Endodermal cell (in vitro differentiated cells): ENCODE measurements around the gene CHKB. TPM values are rescaled to one million over a fixed set of nuclear protein-coding genes. Genes with fewer than 3 reads are reported as not detected.
A peak's percentile ranks its signal among the peaks of the same experiment; 100 is the strongest.

Source experiments
- DNase-seq: peaks from one replicate; pipeline ENCODE4 v3.0.0-alpha.2; 2017
- H3K27ac ChIP-seq: 2 replicates; pipeline ENCODE4 v1.5.1; 2013; ENCODE audit warnings: mild to moderate bottlenecking, low read depth, low read length, moderate library complexity
- H3K27me3 ChIP-seq: 2 replicates; pipeline ENCODE4 v1.6.1; 2013; ENCODE audit warnings: mild to moderate bottlenecking, low read length, moderate library complexity; ENCODE audit not compliant: insufficient read depth, control insufficient read depth, poor library complexity, severe bottlenecking
- H3K36me3 ChIP-seq: 2 replicates; pipeline ENCODE4 v1.7.0; 2013; ENCODE audit warnings: mild to moderate bottlenecking, low read length, moderate library complexity; ENCODE audit not compliant: control insufficient read depth, insufficient read depth
- H3K4me1 ChIP-seq: one replicate; pipeline ENCODE4 v1.7.0; 2013; ENCODE audit warnings: low read length; ENCODE audit not compliant: control insufficient read depth, insufficient read depth
- H3K4me3 ChIP-seq: 2 replicates; pipeline ENCODE4 v1.5.1; 2013; ENCODE audit warnings: mild to moderate bottlenecking, low read length, moderate library complexity
- H3K9ac ChIP-seq: 2 replicates; pipeline ENCODE4 v1.6.1; 2013; ENCODE audit warnings: mild to moderate bottlenecking, low read length, moderate library complexity; ENCODE audit not compliant: poor library complexity, severe bottlenecking; ENCODE audit errors: extremely low read depth
- H3K9me3 ChIP-seq: 2 replicates; pipeline ENCODE4 v1.6.1; 2013; ENCODE audit warnings: mild to moderate bottlenecking, low read length, moderate library complexity; ENCODE audit not compliant: control insufficient read depth
- H3K27ac Mint-ChIP-seq: 2 replicates; pipeline ENCODE4 v1.8.0; 2020; ENCODE audit warnings: mixed read lengths
- H3K27me3 Mint-ChIP-seq: 2 replicates; pipeline ENCODE4 v1.8.0; 2021; ENCODE audit warnings: mild to moderate bottlenecking, mixed read lengths; ENCODE audit not compliant: insufficient read depth
- H3K36me3 Mint-ChIP-seq: 2 replicates; pipeline ENCODE4 v1.8.0; 2020; ENCODE audit warnings: low read depth, mixed read lengths
- H3K4me1 Mint-ChIP-seq: 2 replicates; pipeline ENCODE4 v1.8.0; 2020; ENCODE audit warnings: mixed read lengths
- H3K4me3 Mint-ChIP-seq: 2 replicates; pipeline ENCODE4 v1.8.0; 2020; ENCODE audit warnings: mild to moderate bottlenecking, moderate library complexity, mixed read lengths
- H3K9me3 Mint-ChIP-seq: 2 replicates; pipeline ENCODE4 v1.8.0; 2020; ENCODE audit warnings: mild to moderate bottlenecking, mixed read lengths
- CTCF ChIP-seq: fragments of 200-600 bp; sonication (generic); conservative IDR thresholded peaks from 2 replicates; pipeline ENCODE4 v1.5.0; 2021; ENCODE audit warnings: antibody characterized with exemption, mild to moderate bottlenecking
- WGBS, 2 experiments: methylation state at CpG; one replicate each; pipeline versions ENCODE4 v1.1.5 to v1.1.7; 2013; ENCODE audit warnings: missing lambda C conversion rate in 2 of 2, mixed read lengths in 1 of 2; ENCODE audit not compliant: insufficient coverage in 1 of 2, insufficient read length in 1 of 2; 5-methylcytosine and 5-hydroxymethylcytosine counted together
- total RNA-seq, 2 donors: library from RNA; stranded (reverse); fragmentation: NEBNext Ultra II Directional in 1 of 2; extraction: Animal tissue kit (Norgen Biotek cat#: 25700) in 1 of 2; gene quantifications; 2 replicates in 1 of 2; 3 replicates in 1 of 2; pipeline ENCODE4 v1.2.1, GENCODE V29; 2021

CHKB gene
- total RNA-seq, 2 donors from 2014 or later: 108 TPM

GRCh38 chr22:50628543-50629134, 46.0 kb upstream of the CHKB start:
- Mint-ChIP-seq H3K36me3 (no peaks in the 10 kb centered on the region), H3K27me3 (peaks cover 21% of the 10 kb centered on the region), H3K4me1 (peaks cover 6% of the 10 kb centered on the region), H3K9me3 (no peaks in the 10 kb centered on the region), H3K4me3 (peak overlapping the region; percentile 73), H3K27ac (peak overlapping the region; percentile 15)
- H3K4me1 ChIP-seq: peaks cover 4% of the 10 kb centered on the region
- H3K9me3 ChIP-seq: no peaks in the 10 kb centered on the region
- no peak for TF ChIP-seq CTCF
- H3K36me3 ChIP-seq: no peaks in the 10 kb centered on the region
- H3K27ac ChIP-seq: no peak overlapping the region
- H3K27me3 ChIP-seq: no peaks in the 10 kb centered on the region
- H3K4me3 ChIP-seq: peak overlapping the region; percentile 78
- 53 to 65% methylated on average over 8 to 16 of the region's 16 CpGs for WGBS, 2 experiments
- DNase-seq: peak; percentile 40
- peak overlapping the region; percentile 28 for H3K9ac ChIP-seq

- Mint-ChIP-seq H3K27ac (peak within 1 kb of the TSS; percentile 15), H3K36me3 (no peaks in the 10 kb centered on the region), H3K9me3 (no peaks in the 10 kb centered on the region), H3K4me1 (peaks cover 6% of the 10 kb centered on the region), H3K4me3 (peak within 1 kb of the TSS; percentile 73), H3K27me3 (peaks cover 16% of the 10 kb centered on the region)
- Histone ChIP-seq H3K36me3 (no peaks in the 10 kb centered on the region), H3K9me3 (no peaks in the 10 kb centered on the region), H3K27ac (no peak within 1 kb of the TSS), H3K4me3 (peak within 1 kb of the TSS; percentile 82), H3K4me1 (peaks cover 4% of the 10 kb centered on the region), H3K9ac (peak within 1 kb of the TSS; percentile 28), H3K27me3 (no peaks in the 10 kb centered on the region)
- TF ChIP-seq CTCF: peak; percentile 60
- peak; percentile 93 for DNase-seq
- WGBS, 2 experiments: 1 to 4% methylated on average over 19 to 88 of the region's 88 CpGs
Observed at GRCh38 chr22:50627642-50628542, 45.2 kb upstream of the CHKB start, which contains the start of gene ARSA. TSS of gene ARSA (minus strand) at chr22:50628152. CDS start at chr22:50627779, 373 bp downstream.

DNA sequence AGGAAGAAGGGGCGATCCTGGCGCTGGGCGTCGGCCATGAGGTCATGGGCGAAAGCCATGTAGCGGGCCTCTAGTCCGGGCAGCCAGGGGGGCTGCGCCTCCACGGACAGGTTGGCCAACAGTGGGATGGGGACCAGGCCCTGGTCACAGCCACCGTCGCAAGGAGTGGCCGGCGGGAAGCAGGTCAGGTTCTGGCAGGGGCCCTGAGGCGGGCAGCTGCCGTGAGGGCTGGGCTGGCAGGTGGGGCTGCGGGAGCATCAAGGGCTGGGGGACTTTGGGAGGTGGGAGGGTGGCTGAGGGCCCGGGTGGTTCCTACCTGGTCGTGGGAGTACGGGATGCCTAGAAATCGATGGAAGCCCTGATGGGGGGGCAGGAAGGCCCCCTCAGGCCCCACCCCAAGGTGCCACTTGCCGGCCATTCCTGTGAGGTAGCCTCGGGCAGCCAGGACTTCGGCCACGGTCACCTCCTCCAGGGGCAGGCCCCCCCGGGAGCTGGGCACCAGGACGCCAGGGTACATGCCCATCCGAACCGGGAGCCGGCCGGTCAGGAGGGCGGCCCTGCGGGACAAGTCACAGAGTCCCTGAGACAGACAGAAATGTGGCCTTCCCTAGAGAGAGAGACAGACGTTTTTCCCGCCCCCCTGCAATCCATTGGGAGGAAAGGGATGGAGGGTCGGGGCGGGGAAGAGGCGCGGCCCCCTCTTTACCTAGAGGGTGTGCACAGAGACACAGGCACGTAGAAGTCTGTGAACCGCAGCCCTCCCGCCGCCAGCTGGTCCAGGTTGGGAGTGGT, 44.4 kb upstream of the CHKB start:
- Mint-ChIP-seq H3K36me3 (no peaks in the 10 kb centered on the region), H3K27ac (no peak overlapping the region), H3K27me3 (peaks cover 16% of the 10 kb centered on the region), H3K4me1 (peaks cover 6% of the 10 kb centered on the region), H3K4me3 (peak overlapping the region; percentile 73), H3K9me3 (no peaks in the 10 kb centered on the region)
- DNase-seq: peak; percentile 43
- Histone ChIP-seq H3K9ac (no peak overlapping the region), H3K4me1 (peaks cover 4% of the 10 kb centered on the region), H3K27me3 (peaks cover under 1% of the 10 kb centered on the region), H3K27ac (no peak overlapping the region), H3K9me3 (no peaks in the 10 kb centered on the region), H3K4me3 (peak overlapping the region; percentile 82), H3K36me3 (no peaks in the 10 kb centered on the region)
- WGBS, 2 experiments: 73 to 86% methylated on average over 18 to 42 of the region's 42 CpGs
- no peak for TF ChIP-seq CTCF
